Vagina (tissue), 2 donors: ENCODE results near the gene ACIN1.

Experiments used
- POLR2AphosphoS5 ChIP-seq, 2 donors: sonication (generic); formaldehyde crosslinking; IDR thresholded peaks; one replicate each; pipeline ENCODE4 v1.9.0; 2017; ENCODE audit warnings: antibody characterized with exemption in 2 of 2, mild to moderate bottlenecking in 2 of 2, low read depth in 1 of 2; ENCODE audit not compliant: insufficient read depth in 1 of 2
- TF ChIP-seq, protein P1 (sequence below), 3 experiments: fragments of 450-650 bp in 2 of 3; fragments of 200-600 bp in 1 of 3; sonication (generic) in 1 of 3; IDR thresholded peaks; one replicate each; pipeline ENCODE4 v1.5.1; 2017 to 2019; ENCODE audit warnings: antibody characterized with exemption in 3 of 3, mild to moderate bottlenecking in 2 of 3, moderate library complexity in 2 of 3

DNA sequence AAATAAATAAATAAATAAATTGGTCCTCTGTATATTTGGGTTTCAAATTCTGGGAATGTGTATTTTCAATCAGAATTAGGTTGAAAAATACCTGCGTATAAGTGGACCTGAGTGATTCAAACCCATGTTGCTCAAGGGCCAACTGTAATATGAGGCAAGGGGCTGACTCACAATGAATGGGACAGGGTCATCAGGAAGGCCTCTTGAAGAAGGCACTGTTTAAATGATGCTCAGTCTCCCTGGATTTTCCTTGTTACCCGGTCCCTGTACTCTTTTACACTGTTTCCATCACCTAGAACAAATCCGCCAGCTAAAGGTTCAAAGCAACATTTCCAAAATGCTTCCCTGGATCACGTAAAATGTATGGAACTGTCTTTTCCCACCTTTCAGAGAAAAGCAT, 64.0 kb downstream of the ACIN1 start:
- TF ChIP-seq, protein P1, sequence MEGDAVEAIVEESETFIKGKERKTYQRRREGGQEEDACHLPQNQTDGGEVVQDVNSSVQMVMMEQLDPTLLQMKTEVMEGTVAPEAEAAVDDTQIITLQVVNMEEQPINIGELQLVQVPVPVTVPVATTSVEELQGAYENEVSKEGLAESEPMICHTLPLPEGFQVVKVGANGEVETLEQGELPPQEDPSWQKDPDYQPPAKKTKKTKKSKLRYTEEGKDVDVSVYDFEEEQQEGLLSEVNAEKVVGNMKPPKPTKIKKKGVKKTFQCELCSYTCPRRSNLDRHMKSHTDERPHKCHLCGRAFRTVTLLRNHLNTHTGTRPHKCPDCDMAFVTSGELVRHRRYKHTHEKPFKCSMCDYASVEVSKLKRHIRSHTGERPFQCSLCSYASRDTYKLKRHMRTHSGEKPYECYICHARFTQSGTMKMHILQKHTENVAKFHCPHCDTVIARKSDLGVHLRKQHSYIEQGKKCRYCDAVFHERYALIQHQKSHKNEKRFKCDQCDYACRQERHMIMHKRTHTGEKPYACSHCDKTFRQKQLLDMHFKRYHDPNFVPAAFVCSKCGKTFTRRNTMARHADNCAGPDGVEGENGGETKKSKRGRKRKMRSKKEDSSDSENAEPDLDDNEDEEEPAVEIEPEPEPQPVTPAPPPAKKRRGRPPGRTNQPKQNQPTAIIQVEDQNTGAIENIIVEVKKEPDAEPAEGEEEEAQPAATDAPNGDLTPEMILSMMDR (IDR thresholded peaks at IDR 0.05): no peak
- TF ChIP-seq POLR2AphosphoS5 (IDR thresholded peaks at IDR 0.05; ENCODE audit: insufficient read depth in 1 of 2, low read depth in 1 of 2): no peak
